Urinary bladder (tissue), 4 donors: ENCODE results near the gene TBC1D22B. TPM values are rescaled to one million over a fixed set of nuclear protein-coding genes. Genes with fewer than 3 reads are reported as not detected.
"Not testable (repeated sequence)": the region's sequence is repeated elsewhere in the genome, so short reads cannot be mapped to it uniquely, and the experiment has no call there.

ENCODE experiments used
- DNase-seq: peaks from one replicate; pipeline ENCODE4 v3.0.0-alpha.2; 2015; ENCODE audit errors: extremely low spot score
- H3K27ac ChIP-seq: one replicate; pipeline ENCODE4 v1.5.1; 2013; ENCODE audit warnings: low read depth, mild to moderate bottlenecking, moderate library complexity
- H3K36me3 ChIP-seq: one replicate; pipeline ENCODE4 v1.6.1; 2013; ENCODE audit warnings: mild to moderate bottlenecking, moderate library complexity; ENCODE audit not compliant: insufficient read depth
- H3K4me1 ChIP-seq: one replicate; pipeline ENCODE4 v1.6.1; 2013; ENCODE audit warnings: mild to moderate bottlenecking, moderate library complexity; ENCODE audit not compliant: insufficient read depth
- H3K4me3 ChIP-seq: one replicate; pipeline ENCODE4 v1.5.1; 2013; ENCODE audit warnings: low read depth, low read length
- WGBS: extraction: QIAGEN DNeasy Blood & Tissue Kit; methylation state at CpG from one replicate; pipeline ENCODE4 v1.1.7; 2013; 5-methylcytosine and 5-hydroxymethylcytosine counted together
- polyA plus RNA-seq: library from polyadenylated mRNA; stranded (reverse); fragments of 200-250 nt; gene quantifications from one replicate; pipeline ENCODE4 v1.2.3, GENCODE V29; 2013
- total RNA-seq: library from RNA; depleted of rRNA; stranded (reverse); fragments of >200 nt; gene quantifications from one replicate; pipeline ENCODE4 v1.2.3, GENCODE V29; 2014
- donor health status: healthy with polysubstance abuse.
- donor health status: healthy.

TBC1D22B gene
- total and polyA plus RNA-seq, 2 donors, result 5.7 to 6.4 TPM

DNA sequence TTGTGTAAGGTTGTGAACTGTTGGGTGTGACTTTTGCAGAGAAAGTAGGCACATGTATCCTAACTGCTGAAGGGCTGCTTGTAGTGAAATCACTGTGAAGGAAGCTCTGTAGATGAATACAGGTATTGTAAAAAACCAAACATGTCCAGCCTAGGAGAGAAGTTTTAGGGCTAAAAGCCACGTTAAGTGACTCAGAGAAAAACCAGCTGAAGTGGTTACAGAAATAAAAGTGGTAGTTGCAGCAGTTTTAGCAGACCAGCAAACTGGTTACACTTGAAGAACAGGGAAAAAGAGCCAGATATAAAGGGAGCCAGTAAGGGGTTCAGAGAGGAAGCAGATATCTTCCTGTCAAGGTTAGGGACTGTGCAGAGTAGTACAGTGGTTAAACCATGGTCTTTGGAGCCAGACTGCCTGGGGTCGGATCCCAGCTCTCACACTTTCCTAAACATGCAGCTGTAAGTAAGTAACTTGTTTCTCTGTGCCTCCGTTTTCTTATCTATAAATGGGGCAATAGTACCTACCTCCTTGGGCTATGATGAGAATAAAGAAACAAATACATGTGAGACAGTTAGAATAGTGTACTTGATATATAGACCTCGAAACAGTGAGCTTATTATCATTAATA is 62.4 kb downstream of the TBC1D22B start:
- Histone ChIP-seq H3K4me1 (peaks cover 2% of the 10 kb centered on the region), H3K4me3 (no peak overlapping the region), H3K27ac (no peak overlapping the region), H3K36me3 (peaks cover 1% of the 10 kb centered on the region)
- DNase-seq, result no peak
- 90% methylated on average over 4 of the region's 4 CpGs for WGBS

DNA sequence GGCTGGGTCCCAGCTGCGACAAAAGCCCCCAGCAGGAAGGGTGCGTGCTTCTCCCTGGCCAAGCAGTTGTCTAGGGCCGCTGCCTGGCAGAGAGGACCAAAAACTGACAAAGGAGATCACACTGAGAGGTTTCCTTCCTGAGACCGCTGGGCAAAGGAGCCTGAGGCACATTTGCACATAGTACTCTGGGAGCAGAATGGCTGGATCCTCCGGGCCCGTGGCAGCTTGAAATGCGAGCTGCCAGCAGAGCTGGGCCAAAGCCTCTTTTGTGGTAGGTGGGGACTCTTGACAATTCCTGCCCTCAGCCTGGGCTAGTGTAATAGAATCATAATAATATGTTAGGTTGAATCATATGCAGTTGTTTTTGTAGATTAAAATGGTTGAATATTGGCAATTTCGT is 63.1 kb downstream of the TBC1D22B start:
- no peak for DNase-seq
- Histone ChIP-seq H3K36me3 (peaks cover under 1% of the 10 kb centered on the region), H3K27ac (no peak overlapping the region), H3K4me1 (peaks cover 2% of the 10 kb centered on the region), H3K4me3 (no peak overlapping the region)
- WGBS, result 83% methylated on average over 8 of the region's 8 CpGs

DNA sequence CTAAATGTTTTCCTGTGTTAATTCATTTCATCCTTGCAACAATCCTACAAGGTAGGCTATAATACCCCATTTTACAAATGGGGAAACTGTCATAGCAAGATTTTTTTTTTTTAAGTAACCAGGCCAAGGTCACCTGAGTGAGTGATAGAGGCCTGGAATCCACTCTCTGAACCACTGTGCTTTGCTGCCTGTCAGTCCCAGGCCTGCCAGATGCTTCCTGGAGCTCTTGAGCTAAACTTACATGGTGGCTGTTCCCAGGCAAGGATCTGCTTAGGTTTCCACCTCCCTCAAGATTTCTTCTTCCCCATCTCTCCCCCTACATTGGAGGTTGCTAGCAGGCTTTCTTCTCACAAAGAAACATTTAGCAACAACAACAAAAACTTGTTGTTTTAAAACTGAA is 63.5 kb downstream of the TBC1D22B start:
- DNase-seq, result no peak
- no peak overlapping the region for H3K4me3 ChIP-seq
- peaks cover 2% of the 10 kb centered on the region for H3K4me1 ChIP-seq
- H3K36me3 ChIP-seq, result no peaks in the 10 kb centered on the region
- no peak overlapping the region for H3K27ac ChIP-seq

DNA sequence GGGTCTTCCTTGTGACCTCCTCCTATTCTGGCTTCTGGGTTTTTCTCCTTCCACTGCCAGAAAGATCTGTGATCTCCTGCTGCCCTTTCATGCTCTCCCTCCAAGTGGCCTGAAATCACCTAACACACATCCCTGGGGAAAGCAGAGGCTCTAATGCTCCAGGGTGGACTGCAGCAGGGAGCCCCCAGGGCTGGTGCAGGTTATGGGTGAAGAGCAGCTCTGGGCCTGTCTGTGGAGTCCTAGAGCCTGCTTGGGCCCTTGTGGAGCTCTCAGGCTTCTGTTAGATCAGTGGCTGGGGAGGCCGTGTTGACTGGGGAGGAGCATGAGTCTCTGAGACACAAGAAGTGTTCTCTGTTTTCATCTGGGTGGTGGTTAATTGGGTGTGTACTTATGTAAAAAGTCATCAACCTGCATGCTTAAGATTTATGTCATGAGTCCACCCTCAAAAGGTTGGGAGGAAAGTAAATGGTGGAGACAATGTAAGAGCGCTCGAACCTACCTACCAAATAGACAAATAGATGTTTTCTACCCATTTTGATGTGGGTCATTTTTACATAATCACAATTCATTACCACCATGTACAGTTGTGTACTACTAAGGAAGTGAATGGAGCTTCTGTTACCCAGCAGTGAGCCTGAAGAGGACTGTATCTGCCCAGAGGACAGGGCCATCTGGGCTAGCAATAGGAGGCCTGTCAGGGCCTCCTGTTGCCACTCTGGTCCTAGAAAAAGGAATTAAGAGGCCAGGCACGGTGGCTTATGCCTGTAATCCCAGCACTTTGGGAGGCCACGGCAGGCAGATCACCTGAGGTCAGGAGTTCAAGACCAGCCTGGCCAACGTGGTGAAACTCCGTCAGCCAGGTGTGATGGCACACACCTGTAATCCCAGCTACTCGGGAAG is 64.2 kb downstream of the TBC1D22B start:
- H3K36me3 ChIP-seq, result no peaks in the 10 kb centered on the region
- 87% methylated on average over 8 of the region's 8 CpGs for WGBS
- H3K4me3 ChIP-seq, result no peak overlapping the region
- H3K27ac ChIP-seq, result no peak overlapping the region
- no peak for DNase-seq
- peaks cover 2% of the 10 kb centered on the region for H3K4me1 ChIP-seq

GRCh38 chr6:37323580-37323979 is 66.0 kb downstream of the TBC1D22B start:
- DNase-seq, result no peak
- no peak overlapping the region for H3K4me3 ChIP-seq
- 16% methylated on average over 3 of the region's 3 CpGs for WGBS
- H3K27ac ChIP-seq, result no peak overlapping the region
- peaks cover 2% of the 10 kb centered on the region for H3K4me1 ChIP-seq
- H3K36me3 ChIP-seq, result no peaks in the 10 kb centered on the region

DNA sequence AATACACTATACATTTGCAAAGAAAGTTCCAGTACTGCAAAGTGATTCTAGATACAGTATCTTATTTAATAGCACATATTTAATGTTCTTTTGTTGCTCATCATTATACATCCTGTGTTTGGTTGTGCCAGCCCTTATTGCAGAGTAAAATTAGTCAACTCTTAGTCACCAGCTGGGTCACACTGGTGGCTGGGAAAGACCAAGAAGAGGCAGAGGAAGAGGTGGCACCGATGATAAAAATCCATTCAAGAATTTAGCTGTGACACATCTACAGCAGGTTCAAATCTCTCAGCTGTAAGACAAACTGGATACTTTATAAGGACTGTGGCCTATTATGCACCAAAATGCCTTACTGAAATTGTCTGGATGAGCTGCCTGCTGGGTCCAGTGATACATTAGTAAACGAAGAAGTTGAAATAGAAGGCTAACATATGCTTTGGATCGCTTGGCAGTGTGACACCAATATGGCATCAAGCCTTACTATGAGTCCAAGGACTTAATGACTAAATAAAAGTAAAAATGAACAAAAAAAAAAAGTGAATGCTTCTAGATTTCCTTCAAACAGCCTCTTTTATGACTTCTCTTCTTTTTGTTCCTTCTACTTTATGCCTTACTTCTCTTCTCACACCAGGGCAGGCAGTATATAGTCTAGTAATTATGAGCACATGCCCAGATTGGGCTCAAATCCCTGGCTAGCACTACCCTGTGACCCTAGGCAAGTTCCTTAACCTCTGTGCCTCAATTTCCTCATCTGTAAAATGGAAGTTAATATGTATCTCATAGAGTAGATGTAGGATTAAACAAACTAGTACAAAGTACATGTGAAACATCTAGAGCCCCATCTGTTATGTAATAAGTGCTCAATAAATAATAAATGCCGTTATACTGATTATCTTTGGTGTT is 66.8 kb downstream of the TBC1D22B start:
- no peak overlapping the region for H3K27ac ChIP-seq
- no peaks in the 10 kb centered on the region for H3K36me3 ChIP-seq
- H3K4me3 ChIP-seq, result no peak overlapping the region
- no peak for DNase-seq
- 36% methylated on average over 4 of the region's 4 CpGs for WGBS
- peaks cover 2% of the 10 kb centered on the region for H3K4me1 ChIP-seq

DNA sequence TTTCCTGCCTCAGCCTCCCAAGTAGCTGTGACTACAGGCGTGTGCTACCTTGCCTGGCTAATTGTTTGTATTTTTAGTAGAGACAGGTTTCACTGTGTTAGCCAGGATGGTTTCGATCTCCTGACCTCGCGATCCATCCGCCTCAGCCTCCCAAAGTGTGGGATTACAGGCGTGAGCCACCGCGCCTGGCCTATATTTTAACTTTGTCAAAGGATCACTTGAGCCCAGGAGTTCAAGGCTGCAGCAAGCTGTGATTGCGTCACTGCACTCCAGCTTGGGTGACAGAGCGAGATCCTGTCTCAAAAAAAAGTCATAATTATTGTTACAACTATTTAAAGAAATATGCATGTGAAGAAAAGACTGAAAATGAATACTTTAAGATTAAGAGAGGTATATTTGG is 72.8 kb downstream of the TBC1D22B start:
- H3K4me1 ChIP-seq, H3K36me3 ChIP-seq, DNase-seq, H3K4me3 ChIP-seq, H3K27ac ChIP-seq: not testable (repeated sequence)
- WGBS, result 92% methylated on average over 10 of the region's 10 CpGs

DNA sequence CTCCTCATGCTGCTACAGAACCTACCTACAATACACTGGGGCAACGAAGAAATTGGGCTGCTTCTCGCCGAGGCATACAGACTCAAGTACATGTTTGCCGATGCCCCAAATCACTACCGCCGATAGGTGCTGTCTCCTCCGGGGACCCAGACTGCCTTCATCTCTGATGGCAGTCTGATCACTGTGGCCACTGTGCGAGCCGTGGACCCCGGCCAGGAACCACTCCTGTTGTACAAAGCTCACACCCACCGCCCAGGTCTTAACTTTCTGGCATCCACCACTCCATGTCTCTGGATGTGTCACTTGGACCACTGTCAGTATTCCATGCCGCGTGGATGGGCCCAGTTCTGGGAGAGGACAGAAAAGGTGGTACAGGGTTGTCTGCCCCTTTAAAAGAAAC is 73.5 kb downstream of the TBC1D22B start:
- WGBS, result 95% methylated on average over 13 of the region's 13 CpGs
- DNase-seq, result no peak
- Histone ChIP-seq H3K4me1 (no peaks in the 10 kb centered on the region), H3K36me3 (no peaks in the 10 kb centered on the region), H3K4me3 (no peak overlapping the region), H3K27ac (no peak overlapping the region)

DNA sequence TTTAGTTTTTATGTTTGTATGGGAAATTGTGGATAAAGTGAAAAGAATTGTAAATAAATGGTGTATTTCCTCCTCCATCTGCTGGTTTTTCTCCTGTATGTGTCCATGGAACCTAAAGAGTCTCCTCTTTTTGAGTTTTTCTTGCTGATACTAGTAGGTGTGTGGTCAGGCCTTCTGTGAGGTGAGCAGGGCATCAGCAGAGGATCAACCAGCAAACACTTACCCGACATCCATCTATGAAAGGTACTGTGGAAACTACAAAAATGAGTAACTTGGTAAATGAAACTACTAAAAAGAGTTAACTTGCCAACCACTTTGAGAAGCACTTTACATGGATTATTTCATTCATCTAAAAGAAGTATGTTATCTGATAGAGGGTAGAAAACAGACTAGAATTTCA is 75.3 kb downstream of the TBC1D22B start:
- Histone ChIP-seq H3K4me3 (no peak overlapping the region), H3K4me1 (no peaks in the 10 kb centered on the region), H3K36me3 (no peaks in the 10 kb centered on the region), H3K27ac (no peak overlapping the region)
- WGBS, result 94% methylated on average over 1 of the region's 1 CpG
- no peak for DNase-seq

DNA sequence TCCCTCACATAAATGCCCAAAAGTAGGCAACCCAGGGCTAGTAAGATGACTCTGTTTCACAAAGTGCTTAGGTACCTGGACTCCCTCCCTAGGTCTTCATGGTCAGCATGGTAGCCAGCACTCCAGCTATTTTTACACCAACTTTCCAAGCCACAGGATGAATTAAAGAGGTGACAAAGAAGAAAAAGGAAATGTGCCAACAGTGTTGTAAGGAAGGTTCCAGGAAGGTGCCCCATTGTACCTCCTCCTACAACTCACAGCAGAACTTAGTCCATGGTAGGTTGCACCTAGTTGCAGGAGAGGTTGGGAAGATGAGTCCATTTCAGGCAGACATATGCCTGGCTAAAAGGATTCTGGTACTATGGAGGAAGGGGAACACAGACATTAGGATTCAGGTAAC is 76.5 kb downstream of the TBC1D22B start:
- H3K4me1 ChIP-seq, result no peaks in the 10 kb centered on the region
- H3K36me3 ChIP-seq, result no peaks in the 10 kb centered on the region
- no peak overlapping the region for H3K4me3 ChIP-seq
- no peak for DNase-seq
- no peak overlapping the region for H3K27ac ChIP-seq

- not testable (repeated sequence) for H3K36me3 ChIP-seq, DNase-seq, H3K4me1 ChIP-seq, H3K4me3 ChIP-seq, H3K27ac ChIP-seq
- WGBS, result 86% methylated on average over 3 of the region's 3 CpGs
Measured at GRCh38 chr6:37338317-37338716, 80.7 kb downstream of the TBC1D22B start.

GRCh38 chr6:37338745-37339255 is 81.2 kb downstream of the TBC1D22B start:
- Histone ChIP-seq H3K27ac (no peak overlapping the region), H3K4me3 (no peak overlapping the region), H3K36me3 (no peaks in the 10 kb centered on the region), H3K4me1 (no peaks in the 10 kb centered on the region)
- DNase-seq, result no peak
- WGBS, result 89% methylated on average over 5 of the region's 5 CpGs

GRCh38 chr6:37339741-37340638 is 82.4 kb downstream of the TBC1D22B start:
- Histone ChIP-seq H3K27ac (no peak overlapping the region), H3K4me3 (no peak overlapping the region), H3K4me1 (no peaks in the 10 kb centered on the region), H3K36me3 (no peaks in the 10 kb centered on the region)
- WGBS, result 85% methylated on average over 5 of the region's 5 CpGs
- no peak for DNase-seq
